HG03354 (cell line): ENCODE measurements around the gene DCP2.
"Not testable (repeated sequence)": the region's sequence is repeated elsewhere in the genome, so short reads cannot be mapped to it uniquely, and the experiment has no call there.

ENCODE experiments used
- ATAC-seq: cut with Tn5 transposase; IDR thresholded peaks from one replicate; pipeline ENCODE4 v1.9.1; 2021; ENCODE audit warnings: mild to moderate bottlenecking; ENCODE audit not compliant: unreplicated experiment, poor library complexity, severe bottlenecking

The DCP2 gene

GRCh38 chr5:112976432-112977309, at the start of gene DCP2:
TSS of gene DCP2 (plus strand) at chr5:112976798. CDS start at chr5:112976934, 136 bp downstream.
- ATAC-seq = peak; percentile 97

DNA sequence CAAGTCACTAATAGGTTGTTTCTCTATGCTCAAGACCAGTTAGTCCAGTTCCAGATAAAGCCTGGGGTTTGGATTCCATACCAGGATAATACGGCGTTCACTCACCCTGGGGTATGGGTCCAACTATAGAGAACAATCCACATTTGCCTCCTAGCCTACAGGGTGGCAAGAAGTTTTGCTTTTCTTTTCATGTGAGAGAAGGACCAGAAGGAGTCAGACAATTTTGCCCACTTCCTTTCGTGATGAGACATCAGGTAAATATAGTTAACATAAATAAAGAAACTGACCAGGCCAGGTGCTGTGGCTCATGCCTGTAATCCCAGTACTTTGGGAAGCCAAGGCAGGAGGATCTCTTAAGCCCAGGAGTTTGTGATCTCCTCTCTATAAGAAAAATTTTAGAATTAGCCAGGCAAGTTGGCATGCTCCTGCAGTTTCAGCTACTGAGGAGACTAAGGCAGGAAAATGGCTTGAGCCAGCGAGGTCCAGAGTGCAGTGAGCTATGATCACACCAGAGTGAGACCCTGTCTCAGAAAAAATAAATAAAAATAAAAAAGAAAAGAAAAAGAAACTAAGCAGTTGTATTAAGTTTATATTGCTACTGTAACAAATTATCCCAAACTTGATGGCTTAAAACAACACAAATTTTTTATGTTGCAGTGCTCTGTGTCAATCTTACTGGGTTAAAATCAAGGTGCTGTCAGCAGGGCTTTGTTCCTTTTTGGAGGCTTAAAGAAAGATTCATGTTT, 47.1 kb upstream of the DCP2 start:
- peak; percentile 78 for ATAC-seq

- ATAC-seq = peak; percentile 48
Observed at GRCh38 chr5:112930082-112930344, 46.6 kb upstream of the DCP2 start.

GRCh38 chr5:112931473-112931872, 45.1 kb upstream of the DCP2 start:
- ATAC-seq = no peak

DNA sequence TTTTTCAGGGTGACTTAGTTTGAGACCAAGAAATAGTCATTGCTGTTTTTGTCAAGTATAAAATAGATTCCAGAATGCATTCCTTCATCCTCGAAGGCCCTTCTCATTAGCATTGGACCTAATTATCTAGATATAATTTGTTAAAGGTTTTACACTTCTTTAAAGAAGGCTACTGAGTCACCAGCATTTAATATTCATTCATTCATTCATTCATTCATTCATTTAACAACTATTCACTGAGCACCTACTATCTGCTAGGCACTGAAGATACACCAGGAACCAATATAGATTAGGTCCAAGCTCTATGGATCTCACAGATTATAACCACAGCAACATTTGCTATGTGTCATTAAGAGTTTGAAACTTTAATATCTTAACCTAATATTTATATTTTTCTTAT, 43.5 kb upstream of the DCP2 start:
- ATAC-seq = no peak

GRCh38 chr5:112933651-112934365, 42.8 kb upstream of the DCP2 start:
- no peak for ATAC-seq

DNA sequence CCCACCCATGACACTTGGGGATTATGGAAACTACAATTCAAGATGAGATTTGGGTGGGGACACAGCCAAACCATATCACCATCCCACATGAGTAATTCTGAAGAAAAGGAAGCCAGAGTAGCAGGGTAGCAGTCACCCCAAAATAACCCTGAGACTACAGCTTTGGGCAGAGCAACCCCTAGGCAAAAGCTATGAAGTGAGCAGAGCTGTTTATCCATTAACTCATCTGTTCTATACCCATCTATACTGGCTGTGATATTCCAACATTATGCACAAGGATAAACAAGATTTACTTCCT, 42.3 kb upstream of the DCP2 start:
- no peak for ATAC-seq

- no peak for ATAC-seq
Observed at GRCh38 chr5:112935675-112936074, 40.9 kb upstream of the DCP2 start.

DNA sequence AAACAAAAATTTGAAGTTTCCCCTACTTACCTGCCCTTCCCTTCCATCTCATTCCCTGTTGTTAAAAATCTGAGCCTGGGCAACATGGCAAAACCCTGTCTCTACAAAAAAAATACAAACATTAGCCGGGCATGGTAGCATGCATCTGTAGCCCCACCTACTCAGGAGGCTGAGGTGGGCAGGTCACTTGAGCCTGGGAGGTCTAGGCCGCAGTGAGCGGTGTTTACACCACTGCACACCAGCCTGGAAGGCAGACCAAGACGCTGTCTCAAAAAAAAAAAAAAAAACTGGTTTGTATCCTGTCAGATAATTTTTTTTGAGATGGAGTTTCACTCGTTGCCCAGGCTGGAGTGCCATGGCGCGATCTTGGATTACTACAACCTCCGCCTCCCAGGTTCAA, 38.3 kb upstream of the DCP2 start:
- ATAC-seq = no peak

- no peak for ATAC-seq
Observed at GRCh38 chr5:112940670-112941069, 35.9 kb upstream of the DCP2 start.

DNA sequence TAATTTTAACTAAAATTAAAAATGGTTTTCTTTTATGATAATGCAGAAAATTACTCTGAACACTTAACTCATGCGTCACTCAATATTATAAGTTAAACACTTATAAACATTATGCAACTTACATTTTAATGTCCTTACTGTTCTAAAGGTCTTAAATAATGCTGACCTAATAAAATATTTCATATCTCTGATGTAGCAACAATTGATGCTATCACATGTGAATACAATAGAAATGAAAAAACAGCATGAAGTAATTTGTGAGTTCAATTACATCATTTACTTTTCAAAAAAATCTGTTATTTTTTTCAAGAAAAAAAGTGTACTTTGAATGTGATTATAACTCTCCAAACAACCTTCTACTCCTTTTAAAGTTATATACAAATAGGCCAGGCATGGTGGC, 28.1 kb upstream of the DCP2 start:
- ATAC-seq = no peak

GRCh38 chr5:112951124-112951702, 25.4 kb upstream of the DCP2 start:
- peak; percentile 68 for ATAC-seq

GRCh38 chr5:112956606-112957005, 20.0 kb upstream of the DCP2 start:
- ATAC-seq = no peak

GRCh38 chr5:112957036-112957808, 19.4 kb upstream of the DCP2 start:
- ATAC-seq = no peak

DNA sequence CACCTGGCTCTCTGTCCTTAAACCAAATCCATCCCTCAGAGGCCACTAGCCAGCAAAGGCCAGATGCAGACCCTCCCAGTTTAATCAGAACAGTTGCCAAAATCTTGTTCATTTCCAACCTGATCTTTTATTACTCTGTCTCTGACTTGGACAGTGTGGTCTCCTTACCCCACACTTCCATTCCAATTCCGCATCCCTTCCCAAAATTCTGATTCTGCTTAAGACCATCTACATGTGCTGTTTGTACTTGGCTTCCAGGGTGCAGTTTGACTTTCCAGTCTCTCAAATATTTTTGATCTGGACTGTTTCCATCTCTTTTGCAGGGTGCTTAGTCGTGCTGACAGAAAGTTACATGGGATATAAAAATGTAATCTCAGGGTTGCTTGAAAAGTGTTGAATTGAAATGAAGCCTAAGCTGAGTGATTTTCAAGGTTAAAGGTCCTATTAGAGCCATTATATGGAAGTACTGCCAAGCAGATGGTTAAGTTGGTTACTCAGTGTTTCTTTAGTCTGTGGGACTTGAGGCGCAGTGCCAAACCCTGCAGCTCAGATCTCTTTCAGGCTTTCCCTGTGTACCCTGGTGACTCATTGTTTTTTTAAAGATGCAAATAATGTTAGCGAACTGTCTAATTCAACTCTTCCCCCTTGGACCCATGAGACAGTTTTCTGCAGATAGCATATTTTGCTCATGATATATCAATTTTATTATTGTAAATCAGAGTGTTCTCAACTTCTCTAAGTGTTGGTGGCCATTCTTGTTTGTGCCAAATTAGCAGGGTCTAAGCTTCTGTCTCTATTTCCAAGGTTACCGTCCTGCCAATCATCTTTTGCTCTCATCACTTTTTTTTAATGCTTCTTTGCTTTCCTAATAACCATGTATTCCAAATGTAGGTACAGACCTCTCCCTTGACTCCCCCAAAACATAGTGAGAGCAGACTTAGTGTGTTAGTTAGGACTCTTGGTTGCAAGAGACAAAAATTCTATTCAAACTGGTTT, 18.2 kb upstream of the DCP2 start:
- peak; percentile 84 for ATAC-seq

DNA sequence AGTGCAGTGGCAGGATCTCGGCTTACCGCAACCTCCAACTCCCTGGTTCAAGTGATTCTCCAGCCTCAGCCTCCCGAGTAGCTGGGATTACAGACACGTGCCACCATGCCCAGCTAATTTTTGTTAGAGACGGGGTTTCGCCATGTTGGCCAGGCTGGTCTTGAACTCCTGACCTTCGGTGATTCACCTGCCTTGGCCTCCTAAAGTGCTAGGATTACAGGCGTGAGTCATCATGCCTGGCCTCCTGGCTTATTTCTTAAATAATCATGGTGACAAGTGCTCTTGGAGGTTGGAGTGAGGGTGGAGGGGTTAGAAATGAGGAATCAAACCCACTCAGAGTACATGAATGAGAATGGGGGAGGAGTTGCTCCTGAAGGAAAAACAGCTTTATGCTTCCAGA, 16.7 kb upstream of the DCP2 start:
- ATAC-seq = not testable (repeated sequence)

- no peak for ATAC-seq
Observed at GRCh38 chr5:112960315-112960714, 16.3 kb upstream of the DCP2 start.

- no peak for ATAC-seq
Observed at GRCh38 chr5:112960863-112961504, 15.6 kb upstream of the DCP2 start.
